ENCODE results near the gene RFPL4A. TPM values are rescaled to one million over a fixed set of nuclear protein-coding genes. Genes with fewer than 3 reads are reported as not detected.

RFPL4A gene
- total and polyA plus RNA-seq, 2 donors, result 0.58 TPM; not detected in 1

Other genes with a start within 250 kb of the RFPL4A start
- not detected for gene SBK2, start 222.0 kb upstream of the RFPL4A start, total RNA-seq
- not detected for gene SBK2, start 222.0 kb upstream of the RFPL4A start, polyA plus RNA-seq
- not detected for gene SBK3, start 213.6 kb upstream of the RFPL4A start, total RNA-seq
- 0.72 TPM for gene SBK3, start 213.6 kb upstream of the RFPL4A start, polyA plus RNA-seq
- gene ZNF579, start 178.2 kb upstream of the RFPL4A start, total RNA-seq, result 1.6 TPM
- 10.8 TPM for gene ZNF579, start 178.2 kb upstream of the RFPL4A start, polyA plus RNA-seq
- gene FIZ1, start 159.6 kb upstream of the RFPL4A start, total RNA-seq, result 2.3 TPM
- gene FIZ1, start 159.6 kb upstream of the RFPL4A start, polyA plus RNA-seq, result 11.1 TPM
- 5.7 TPM for gene ZNF524, start 158.8 kb upstream of the RFPL4A start, total RNA-seq
- 30.9 TPM for gene ZNF524, start 158.8 kb upstream of the RFPL4A start, polyA plus RNA-seq
- 2.1 TPM for gene ZNF865, start 153.4 kb upstream of the RFPL4A start, total RNA-seq
- gene ZNF865, start 153.4 kb upstream of the RFPL4A start, polyA plus RNA-seq, result 13.7 TPM
- gene ZNF784, start 134.5 kb upstream of the RFPL4A start, total RNA-seq, result 4.7 TPM
- gene ZNF784, start 134.5 kb upstream of the RFPL4A start, polyA plus RNA-seq, result 9.7 TPM
- gene ZNF580, start 118.1 kb upstream of the RFPL4A start, total RNA-seq, result 4.1 TPM
- gene ZNF580, start 118.1 kb upstream of the RFPL4A start, polyA plus RNA-seq, result 49.0 TPM
- gene ZNF581, start 115.4 kb upstream of the RFPL4A start, total RNA-seq, result 6.5 TPM
- 21.8 TPM for gene ZNF581, start 115.4 kb upstream of the RFPL4A start, polyA plus RNA-seq
- gene CCDC106, start 110.9 kb upstream of the RFPL4A start, total RNA-seq, result 4.1 TPM
- gene CCDC106, start 110.9 kb upstream of the RFPL4A start, polyA plus RNA-seq, result 17.7 TPM
- gene U2AF2, start 104.1 kb upstream of the RFPL4A start, total RNA-seq, result 44.6 TPM
- 129 TPM for gene U2AF2, start 104.1 kb upstream of the RFPL4A start, polyA plus RNA-seq
- gene EPN1, start 83.9 kb upstream of the RFPL4A start, total RNA-seq, result 23.4 TPM
- gene EPN1, start 83.9 kb upstream of the RFPL4A start, polyA plus RNA-seq, result 106 TPM
- gene NLRP9, start 20.7 kb upstream of the RFPL4A start, total RNA-seq, result not detected
- not detected for gene NLRP9, start 20.7 kb upstream of the RFPL4A start, polyA plus RNA-seq
- gene RFPL4AL1, start 10.0 kb downstream of the RFPL4A start, total RNA-seq, result not detected
- not detected for gene RFPL4AL1, start 10.0 kb downstream of the RFPL4A start, polyA plus RNA-seq
- not detected for gene NLRP11, start 72.9 kb downstream of the RFPL4A start, total RNA-seq
- not detected for gene NLRP11, start 72.9 kb downstream of the RFPL4A start, polyA plus RNA-seq
- gene NLRP4, start 77.4 kb downstream of the RFPL4A start, total RNA-seq, result not detected
- gene NLRP4, start 77.4 kb downstream of the RFPL4A start, polyA plus RNA-seq, result not detected
- not detected for gene NLRP13, start 173.2 kb downstream of the RFPL4A start, total RNA-seq
- not detected for gene NLRP13, start 173.2 kb downstream of the RFPL4A start, polyA plus RNA-seq
- gene NLRP8, start 188.7 kb downstream of the RFPL4A start, total RNA-seq, result not detected
- not detected for gene NLRP8, start 188.7 kb downstream of the RFPL4A start, polyA plus RNA-seq
- gene NLRP5, start 227.7 kb downstream of the RFPL4A start, total RNA-seq, result not detected
- not detected for gene NLRP5, start 227.7 kb downstream of the RFPL4A start, polyA plus RNA-seq

Measured in urinary bladder (tissue), 2 donors.